Measurements from ENCODE around the gene SLIT3.

The SLIT3 gene

DNA sequence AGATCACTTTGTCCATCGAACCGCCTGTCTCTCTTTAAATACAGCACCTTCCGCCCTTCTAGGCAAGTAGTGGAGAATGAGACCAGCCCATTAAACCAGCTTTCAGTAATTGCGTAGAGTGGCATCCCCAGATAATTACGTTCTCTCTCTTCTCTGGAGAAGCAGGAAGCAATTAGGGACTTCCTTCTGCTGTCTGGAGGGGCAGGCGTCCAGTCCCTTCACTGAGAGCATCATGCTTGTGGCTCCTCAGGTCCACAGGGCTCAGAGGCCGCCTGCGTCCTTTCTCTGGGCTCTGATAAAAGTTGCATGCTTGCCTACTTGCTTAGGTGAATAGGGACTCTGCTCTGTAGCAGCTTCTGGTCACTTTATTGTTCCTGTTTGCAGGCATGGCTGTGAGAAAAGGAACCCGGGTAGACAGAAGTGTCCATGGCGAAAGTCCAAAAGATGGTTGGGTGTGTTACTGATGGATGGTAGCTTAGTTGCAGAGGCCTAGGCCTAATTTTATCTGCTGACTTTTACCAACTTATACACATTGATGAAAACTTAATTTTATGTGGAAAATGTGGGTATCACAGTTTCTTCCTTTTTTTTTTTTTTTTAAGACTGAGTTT lies 422.7 kb downstream of the SLIT3 start:
- no peak for DNase-seq

DNA sequence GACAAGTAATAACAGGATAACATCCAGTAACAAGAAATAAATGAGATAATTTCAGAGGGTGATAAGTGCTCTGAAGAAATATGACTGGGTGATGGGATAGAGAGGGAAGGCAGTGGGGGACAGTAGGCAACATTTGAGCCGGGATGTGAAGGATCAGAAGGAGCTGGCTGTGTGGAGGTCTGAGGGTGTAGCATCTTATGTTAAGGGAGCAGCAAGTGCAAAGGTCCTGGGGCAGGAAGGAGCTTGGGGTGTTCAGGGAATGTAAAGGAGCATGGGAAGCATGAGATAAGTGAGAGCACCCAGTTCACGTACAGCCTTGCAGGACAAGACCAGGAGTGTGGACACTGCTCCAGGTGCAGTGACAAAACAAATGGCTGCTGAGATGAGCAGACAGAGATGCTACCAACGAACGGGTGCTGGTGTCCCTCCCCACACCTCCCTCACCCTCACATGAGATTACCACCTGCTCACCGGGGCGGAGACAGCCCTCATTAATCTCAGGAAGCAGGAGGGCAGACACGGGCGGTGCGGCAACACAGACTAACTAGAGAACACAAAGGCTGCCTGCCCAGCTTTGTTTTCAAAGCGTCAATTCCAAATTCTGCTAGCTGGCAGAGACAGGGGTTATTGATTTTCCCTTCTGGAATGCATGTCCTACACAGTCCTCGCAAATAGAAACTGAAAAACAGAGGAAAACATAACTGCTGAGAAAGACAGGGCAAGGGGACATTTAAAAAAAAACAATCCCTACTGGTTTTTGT lies 423.6 kb downstream of the SLIT3 start:
- no peak for DNase-seq

DNA sequence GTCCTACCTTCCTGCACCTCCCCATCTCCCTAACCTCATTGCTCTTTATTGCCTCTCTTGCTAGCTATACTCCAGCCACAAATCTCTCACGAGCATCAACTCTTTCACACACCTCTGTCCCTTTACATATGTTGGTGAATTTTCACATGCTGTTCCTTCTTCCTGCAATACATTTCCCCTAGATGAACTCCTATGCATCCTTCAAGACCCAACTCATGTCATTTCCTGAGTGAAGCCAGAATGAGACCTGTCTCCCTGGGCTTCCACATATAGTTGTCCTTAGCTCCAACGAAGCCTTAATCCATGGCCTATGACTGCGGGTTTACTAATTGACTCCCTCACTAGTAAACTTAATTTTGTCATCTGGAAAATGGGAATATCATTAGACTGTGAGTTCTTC lies 424.5 kb downstream of the SLIT3 start:
- no peak for DNase-seq

- DNase-seq: no peak
These were observed 425.1 kb downstream of the SLIT3 start for GRCh38 chr5:168875832-168876231.

DNA sequence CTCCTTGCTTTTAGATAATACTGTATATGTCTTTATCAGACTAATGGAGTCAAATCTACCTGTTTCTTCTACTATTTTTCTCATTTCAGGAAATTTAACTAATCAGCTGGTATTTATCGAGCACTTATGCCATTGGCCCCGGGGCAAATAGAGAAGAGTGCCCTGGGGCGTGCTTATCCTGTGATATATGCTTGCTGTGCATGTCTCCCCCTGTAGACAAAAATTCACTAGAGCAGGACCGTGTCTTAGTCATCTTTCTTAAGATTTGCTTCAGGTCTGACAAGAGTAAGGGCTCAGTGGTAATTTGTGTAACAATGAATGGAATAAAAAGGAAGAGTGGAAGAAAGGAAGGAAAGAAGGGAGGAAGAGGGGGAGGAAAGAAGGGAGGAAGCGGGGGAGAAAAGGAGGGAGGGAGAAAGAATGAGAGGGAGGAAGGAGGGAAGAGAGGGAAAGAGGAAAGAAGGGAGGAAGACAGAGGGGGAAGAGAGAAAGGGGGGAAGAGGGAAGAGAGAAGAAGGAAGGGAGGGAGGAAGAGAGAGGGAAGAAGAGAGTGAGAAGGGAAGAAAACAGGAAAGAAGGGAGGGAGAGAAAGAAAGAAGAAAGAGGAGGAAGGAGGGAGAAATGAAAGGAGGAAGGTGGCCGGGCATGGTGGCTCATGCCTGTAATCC lies 426.1 kb downstream of the SLIT3 start:
- no peak for DNase-seq

- no peak for DNase-seq
These were observed 428.7 kb downstream of the SLIT3 start for GRCh38 chr5:168872246-168872645.

- DNase-seq: no peak
These were observed 430.0 kb downstream of the SLIT3 start for GRCh38 chr5:168870910-168871309.

- DNase-seq: no peak
These were observed 431.2 kb downstream of the SLIT3 start for GRCh38 chr5:168869615-168870227.

GRCh38 chr5:168867241-168867640 lies 433.7 kb downstream of the SLIT3 start:
- no peak for DNase-seq

DNA sequence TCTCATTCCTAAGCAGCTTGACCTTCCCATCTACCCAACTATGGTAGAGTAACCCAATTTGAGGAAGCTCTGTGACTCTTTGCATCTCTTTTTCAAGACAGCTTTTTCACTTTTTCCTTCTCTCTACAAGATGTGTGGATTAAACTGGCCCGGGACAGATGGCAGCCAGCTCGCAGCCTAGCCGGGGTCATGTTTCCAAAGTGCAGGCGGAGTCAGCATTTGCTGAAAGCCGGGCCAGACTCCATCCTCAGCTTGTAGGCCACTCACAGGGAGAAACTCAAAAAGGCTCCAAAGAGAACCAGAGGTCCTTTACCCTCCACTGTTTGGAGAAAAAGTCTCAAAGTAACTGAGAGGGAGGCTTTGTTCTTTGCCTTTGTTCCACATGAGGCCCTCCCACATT lies 435.0 kb downstream of the SLIT3 start:
- no peak for DNase-seq

DNA sequence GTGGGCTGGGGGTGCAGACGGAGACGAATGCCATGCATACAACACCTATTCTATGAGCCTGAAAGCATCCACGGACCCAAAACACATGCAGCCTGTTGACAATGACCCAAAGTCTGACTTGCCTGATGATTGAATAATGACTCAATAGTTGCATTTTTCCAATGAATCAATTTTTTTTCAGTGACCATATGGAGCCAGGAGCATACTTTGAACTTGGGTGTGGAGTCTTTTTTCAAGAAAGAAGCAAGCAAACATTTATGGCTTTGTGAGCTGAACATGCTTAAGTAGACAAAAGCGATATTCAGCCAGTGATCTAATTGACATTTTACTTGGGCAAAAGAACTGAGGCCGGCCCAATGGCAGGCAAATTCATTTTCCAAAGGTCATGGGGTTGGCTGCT lies 437.9 kb downstream of the SLIT3 start:
- DNase-seq: no peak

DNA sequence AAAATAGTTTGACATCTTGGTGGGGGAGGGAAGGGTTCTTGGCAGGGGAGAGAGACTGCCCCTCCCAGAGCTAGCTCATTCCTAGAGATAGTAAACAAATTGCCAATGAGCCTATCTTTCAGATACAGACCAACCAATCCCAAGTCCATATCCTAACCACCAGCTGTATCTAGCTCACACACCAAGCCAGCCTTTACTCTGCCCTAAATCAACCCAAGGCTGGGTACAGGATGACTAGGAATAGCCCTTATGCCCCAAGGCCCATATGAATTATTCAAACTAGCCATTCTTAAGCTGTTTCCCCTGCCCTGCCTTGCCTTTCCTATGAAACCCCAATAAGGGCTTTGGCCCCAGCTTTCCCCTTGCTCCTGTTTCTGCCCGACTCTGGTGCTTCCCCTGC lies 440.4 kb downstream of the SLIT3 start:
- no peak for DNase-seq

- DNase-seq: no peak
These were observed 440.9 kb downstream of the SLIT3 start for GRCh38 chr5:168860081-168860480.

- no peak for DNase-seq
These were observed 441.5 kb downstream of the SLIT3 start for GRCh38 chr5:168859471-168859870.

- DNase-seq: no peak
These were observed 441.9 kb downstream of the SLIT3 start for GRCh38 chr5:168858994-168859393.

- no peak for DNase-seq
These were observed 442.6 kb downstream of the SLIT3 start for GRCh38 chr5:168858371-168858770.

DNA sequence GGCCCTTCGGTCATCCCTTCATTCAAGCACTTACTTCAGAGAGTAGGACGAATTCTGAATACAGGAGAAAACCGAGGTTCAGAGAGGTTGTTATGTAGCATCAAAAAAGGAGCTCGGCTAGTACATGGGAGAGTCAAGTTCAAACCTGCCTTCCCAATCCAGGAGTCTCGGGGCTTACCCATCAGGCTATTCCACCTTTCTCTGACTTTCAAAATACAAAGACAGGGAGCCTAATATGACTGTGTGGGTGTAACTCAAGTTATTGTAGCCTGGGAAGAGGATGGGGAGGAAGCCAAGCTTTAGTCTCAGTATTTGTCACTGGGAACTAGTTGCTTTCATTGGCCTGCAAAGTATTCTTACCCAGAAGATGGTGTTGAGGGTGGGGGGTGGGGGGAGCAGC lies 447.0 kb downstream of the SLIT3 start:
- no peak for DNase-seq

- DNase-seq: no peak
These were observed 448.6 kb downstream of the SLIT3 start for GRCh38 chr5:168852329-168852728.

- no peak for DNase-seq
These were observed 449.0 kb downstream of the SLIT3 start for GRCh38 chr5:168851902-168852321.

DNA sequence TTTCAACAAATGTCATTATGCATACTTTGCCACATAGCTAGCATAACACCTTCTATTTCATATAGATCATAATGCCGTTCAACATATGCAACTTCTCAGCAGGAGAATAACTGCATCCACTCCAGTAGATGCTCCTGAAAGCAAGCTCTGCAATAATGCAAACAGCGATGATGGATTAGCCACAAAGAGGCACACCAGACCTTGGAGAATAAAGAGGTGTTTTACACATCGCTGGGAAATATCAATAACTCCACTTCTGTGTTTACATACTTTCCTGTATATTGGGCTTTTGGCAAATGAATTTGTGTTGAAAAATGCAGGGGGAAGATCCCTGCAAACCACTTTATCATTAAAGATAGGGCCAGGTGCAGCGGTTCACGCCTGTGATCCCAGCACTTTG lies 450.3 kb downstream of the SLIT3 start:
- DNase-seq: no peak

DNA sequence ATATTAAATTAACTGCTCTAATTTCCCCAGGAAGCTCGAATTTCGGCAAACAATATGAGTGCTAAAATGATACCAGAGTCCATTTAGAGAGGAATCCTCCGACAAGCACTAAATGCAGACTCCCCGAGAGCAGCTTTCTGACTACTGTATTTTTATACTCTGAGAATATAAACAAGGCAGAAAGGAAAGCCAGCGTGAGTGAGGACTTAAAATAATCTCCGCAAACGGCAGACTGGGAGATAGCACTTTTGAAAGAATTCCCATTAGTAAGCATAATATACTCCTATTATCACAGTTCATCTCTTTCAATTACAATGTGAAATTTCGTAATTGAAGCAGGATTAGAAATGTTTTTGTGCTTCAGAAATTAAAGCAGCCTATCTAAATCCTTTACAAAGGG lies 452.4 kb downstream of the SLIT3 start:
- DNase-seq: no peak

GRCh38 chr5:168847511-168848073 lies 453.3 kb downstream of the SLIT3 start:
- DNase-seq: no peak

- no peak for DNase-seq
These were observed 456.0 kb downstream of the SLIT3 start for GRCh38 chr5:168844922-168845296.

All from NCI-H774 (cell line).